ENCODE results near the gene ESM1.

GRCh38 chr5:54969856-54970828 is 15.3 kb downstream of the ESM1 start:
- no peak for TF ChIP-seq CTCF (IDR thresholded peaks at IDR 0.05)
- TF ChIP-seq POLR2A (IDR thresholded peaks at IDR 0.05) = no peak

All from uterus (tissue), 2 donors.